ENCODE data around the gene ZBTB38.

- TF ChIP-seq EZH2 (IDR thresholded peaks at IDR 0.05; ENCODE audit: low read length, missing control alignments) (no peak), CTCF (conservative IDR thresholded peaks at IDR 0.05 in 1 of 2, IDR thresholded peaks at IDR 0.05 in 1 of 2; ENCODE audit: low read depth in 1 of 2, low read length in 2 of 2) (no peak)
Observed at GRCh38 chr3:141333836-141334626, 34.3 kb upstream of the ZBTB38 start.
